GM15510 (cell line): ENCODE data around the gene IFNLR1.

ENCODE experiments used
- POLR2A ChIP-seq: IDR thresholded peaks from 3 replicates; pipeline ENCODE4 v1.6.1; 2011; ENCODE audit warnings: borderline replicate concordance; ENCODE audit not compliant: insufficient read length; ENCODE audit errors: extremely low read depth

Gene IFNLR1

GRCh38 chr1:24117722-24118409 is 69.2 kb downstream of the IFNLR1 start:
- TF ChIP-seq POLR2A = no peak

GRCh38 chr1:24117132-24117531 is 70.0 kb downstream of the IFNLR1 start:
- TF ChIP-seq POLR2A = no peak

- TF ChIP-seq POLR2A = no peak
Observed at GRCh38 chr1:24114753-24115152, 72.3 kb downstream of the IFNLR1 start.

- TF ChIP-seq POLR2A = no peak
Observed at GRCh38 chr1:24113641-24114033, 73.5 kb downstream of the IFNLR1 start.

- no peak for TF ChIP-seq POLR2A
Observed at GRCh38 chr1:24111996-24112779, 74.9 kb downstream of the IFNLR1 start, which contains the start of gene MYOM3. Gene MYOM3 (minus strand): TSS chr1:24112135. CDS start chr1:24108636, 3,499 bp downstream.

GRCh38 chr1:24111262-24111995 is 75.7 kb downstream of the IFNLR1 start:
- TF ChIP-seq POLR2A = no peak

- TF ChIP-seq POLR2A = no peak
Observed at GRCh38 chr1:24110642-24111261, 76.3 kb downstream of the IFNLR1 start.

- no peak for TF ChIP-seq POLR2A
Observed at GRCh38 chr1:24109686-24110475, 77.2 kb downstream of the IFNLR1 start.

- no peak for TF ChIP-seq POLR2A
Observed at GRCh38 chr1:24109166-24109483, 78.0 kb downstream of the IFNLR1 start.

GRCh38 chr1:24108334-24109165 is 78.5 kb downstream of the IFNLR1 start:
- TF ChIP-seq POLR2A = no peak

GRCh38 chr1:24107462-24108138 is 79.5 kb downstream of the IFNLR1 start:
- TF ChIP-seq POLR2A = no peak

GRCh38 chr1:24105368-24106160 is 81.5 kb downstream of the IFNLR1 start:
- TF ChIP-seq POLR2A = no peak
